GM12864 (cell line): Measurements from ENCODE around the gene KSR1.
"Not testable (repeated sequence)": the region's sequence is repeated elsewhere in the genome, so short reads cannot be mapped to it uniquely, and the experiment has no call there.

Source experiments
- DNase-seq: peaks from one replicate; pipeline ENCODE4 v3.0.0-alpha.2; 2011; ENCODE audit warnings: low read depth
- H3K4me3 ChIP-seq: 2 replicates; pipeline ENCODE4 v1.5.1; 2011; ENCODE audit warnings: mild to moderate bottlenecking, low read depth, low read length, control low read depth
- CTCF ChIP-seq: IDR thresholded peaks from 2 replicates; pipeline ENCODE4 v1.5.1; 2011; ENCODE audit warnings: low read depth, mild to moderate bottlenecking, moderate library complexity, low read length, control low read depth, inconsistent platforms; ENCODE audit errors: missing control alignments

KSR1 gene

GRCh38 chr17:27455914-27456680 lies at the start of gene KSR1:
TSS of gene KSR1 (plus strand) at chr17:27456448. CDS start at chr17:27456644, 196 bp downstream.
- H3K4me3 ChIP-seq, result peak within 1 kb of the TSS; percentile 87
- TF ChIP-seq CTCF, result peak; percentile 41
- no peak for DNase-seq

- no peak overlapping the region for H3K4me3 ChIP-seq
- TF ChIP-seq CTCF, result no peak
- DNase-seq, result no peak
Observed at GRCh38 chr17:27407916-27408864, 48.1 kb upstream of the KSR1 start.

- H3K4me3 ChIP-seq, result no peak overlapping the region
- TF ChIP-seq CTCF, result no peak
- no peak for DNase-seq
Observed at GRCh38 chr17:27408891-27409290, 47.4 kb upstream of the KSR1 start.

GRCh38 chr17:27412158-27412557 lies 44.1 kb upstream of the KSR1 start:
- not testable (repeated sequence) for H3K4me3 ChIP-seq, DNase-seq

GRCh38 chr17:27413315-27413714 lies 42.9 kb upstream of the KSR1 start:
- H3K4me3 ChIP-seq, result no peak overlapping the region
- no peak for TF ChIP-seq CTCF
- no peak for DNase-seq

- DNase-seq, result no peak
- no peak overlapping the region for H3K4me3 ChIP-seq
- no peak for TF ChIP-seq CTCF
Observed at GRCh38 chr17:27413792-27414191, 42.5 kb upstream of the KSR1 start.

- TF ChIP-seq CTCF, result no peak
- no peak overlapping the region for H3K4me3 ChIP-seq
- DNase-seq, result no peak
Observed at GRCh38 chr17:27414271-27414670, 42.0 kb upstream of the KSR1 start.
